NOMO-1 treated with dmso at 0.1 percent for 144 hours (cell line): ENCODE results near the gene C9orf152.
"Not testable (repeated sequence)": the region's sequence is repeated elsewhere in the genome, so short reads cannot be mapped to it uniquely, and the experiment has no call there.

Experiments used
- DNase-seq: peaks from one replicate; lab custom pipeline; 2025; ENCODE audit not compliant: unreplicated experiment; lab: John Stamatoyannopoulos, UW

The C9orf152 gene

GRCh38 chr9:110208031-110208430 lies at the start of gene C9orf152:
C9orf152 (minus strand) TSS chr9:110208159; CDS start chr9:110207579, 580 bp downstream.
- DNase-seq: no peak

GRCh38 chr9:110257097-110257841 lies 49.3 kb upstream of the C9orf152 start:
- DNase-seq: no peak

GRCh38 chr9:110256380-110257096 lies 48.6 kb upstream of the C9orf152 start, which contains the start of gene TXN:
TXN (minus strand) TSS chr9:110256507; CDS start chr9:110256435, 72 bp downstream.
- DNase-seq: peak; percentile 88

- DNase-seq: no peak
Observed at GRCh38 chr9:110255463-110256379, 47.8 kb upstream of the C9orf152 start.

- DNase-seq: no peak
Observed at GRCh38 chr9:110255034-110255462, 47.1 kb upstream of the C9orf152 start.

DNA sequence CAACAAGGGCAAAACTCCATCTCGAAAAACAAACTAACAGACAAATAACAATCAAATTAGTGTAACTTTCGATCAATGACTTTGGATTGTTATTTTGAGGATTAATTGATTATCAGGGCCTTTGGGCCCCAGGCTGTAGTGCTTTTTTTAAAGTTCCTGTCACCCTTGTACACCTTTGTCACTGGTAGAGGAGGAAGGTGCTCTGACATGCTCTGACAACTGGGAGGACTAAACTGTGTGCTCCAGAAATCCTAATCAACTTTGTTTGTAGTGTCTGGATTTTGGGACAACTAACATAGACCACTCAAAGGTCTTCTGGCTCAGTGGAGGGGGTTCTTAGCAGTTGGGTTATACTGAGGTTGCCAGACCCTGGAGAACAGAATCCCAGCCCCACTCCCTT lies 46.5 kb upstream of the C9orf152 start:
- DNase-seq: no peak

- no peak for DNase-seq
Observed at GRCh38 chr9:110252509-110253139, 44.7 kb upstream of the C9orf152 start.

DNA sequence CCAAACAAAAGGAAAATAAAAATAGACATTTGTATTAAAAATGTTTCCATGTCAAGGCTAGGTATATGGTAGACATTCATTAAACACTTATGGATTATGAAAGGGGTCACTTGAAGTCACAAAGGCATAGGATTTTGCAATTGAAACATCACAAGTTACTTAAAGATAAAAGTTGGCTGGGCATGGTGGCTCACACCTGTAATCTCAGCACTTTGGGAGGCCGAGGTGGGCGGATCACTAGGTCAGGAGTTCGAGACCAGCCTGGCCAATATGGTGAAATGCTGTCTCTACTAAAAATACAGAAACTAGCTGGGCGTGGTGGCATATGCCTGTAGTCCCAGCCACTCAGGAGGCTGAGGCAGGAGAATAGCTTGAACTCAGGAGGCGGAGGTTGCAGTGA lies 43.8 kb upstream of the C9orf152 start:
- not testable (repeated sequence) for DNase-seq

- no peak for DNase-seq
Observed at GRCh38 chr9:110251212-110251611, 43.3 kb upstream of the C9orf152 start.

DNA sequence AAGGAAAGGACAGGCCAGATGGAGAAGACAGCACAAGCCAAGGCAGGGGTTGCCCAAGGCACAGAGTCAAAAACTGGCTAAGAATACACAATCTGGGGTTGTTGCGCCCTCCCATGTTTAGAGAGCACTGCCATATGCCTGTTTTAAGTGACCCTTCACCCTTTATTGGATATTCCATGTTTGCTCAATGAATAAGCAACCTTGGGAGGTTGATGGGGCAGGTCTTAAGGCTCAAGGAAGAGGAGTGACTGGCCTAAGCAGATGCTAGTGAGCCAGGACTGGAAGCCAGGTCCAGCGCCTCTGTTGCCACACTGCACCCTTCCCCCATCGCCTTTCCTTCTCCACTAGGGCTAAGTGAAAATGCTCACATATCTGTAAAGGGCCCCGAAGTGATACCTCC lies 41.6 kb upstream of the C9orf152 start:
- no peak for DNase-seq

- DNase-seq: no peak
Observed at GRCh38 chr9:110248361-110248760, 40.4 kb upstream of the C9orf152 start.

DNA sequence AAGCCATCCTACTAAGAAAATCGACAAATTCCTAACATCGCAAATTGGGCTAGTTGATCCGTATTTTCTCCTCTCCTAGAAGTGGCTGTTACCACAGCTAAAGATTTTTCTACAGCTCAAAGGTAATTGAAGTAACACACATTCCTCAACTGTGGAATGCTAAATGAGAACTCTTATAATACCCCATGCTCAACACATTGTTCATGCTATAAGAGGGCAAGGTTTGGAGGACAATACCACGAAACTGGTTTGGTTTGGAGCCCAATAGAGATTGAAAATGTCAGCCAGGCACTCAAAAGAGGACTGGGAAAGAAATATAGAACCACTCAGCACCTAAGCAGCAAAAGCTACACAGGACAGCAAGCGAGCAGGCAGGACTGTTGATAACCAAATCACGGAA lies 38.3 kb upstream of the C9orf152 start:
- no peak for DNase-seq

DNA sequence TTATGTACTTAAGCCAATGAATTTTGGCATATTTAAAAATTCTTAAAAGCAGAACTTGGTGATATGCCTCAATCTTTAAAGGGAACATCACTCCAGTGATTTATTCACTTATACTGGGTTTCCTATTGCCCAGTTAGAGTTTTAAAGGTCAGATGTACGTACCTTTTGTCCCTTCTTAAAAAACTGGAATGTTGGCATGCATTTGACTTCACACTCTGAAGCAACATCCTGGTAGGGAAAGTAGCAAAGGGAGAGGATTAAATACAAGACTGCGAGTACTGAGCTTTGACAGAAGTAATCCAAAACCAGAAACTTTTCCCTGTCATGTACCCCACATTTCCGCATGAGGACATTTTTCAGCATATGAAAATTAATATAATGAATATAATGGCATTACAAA lies 36.7 kb upstream of the C9orf152 start:
- DNase-seq: no peak

DNA sequence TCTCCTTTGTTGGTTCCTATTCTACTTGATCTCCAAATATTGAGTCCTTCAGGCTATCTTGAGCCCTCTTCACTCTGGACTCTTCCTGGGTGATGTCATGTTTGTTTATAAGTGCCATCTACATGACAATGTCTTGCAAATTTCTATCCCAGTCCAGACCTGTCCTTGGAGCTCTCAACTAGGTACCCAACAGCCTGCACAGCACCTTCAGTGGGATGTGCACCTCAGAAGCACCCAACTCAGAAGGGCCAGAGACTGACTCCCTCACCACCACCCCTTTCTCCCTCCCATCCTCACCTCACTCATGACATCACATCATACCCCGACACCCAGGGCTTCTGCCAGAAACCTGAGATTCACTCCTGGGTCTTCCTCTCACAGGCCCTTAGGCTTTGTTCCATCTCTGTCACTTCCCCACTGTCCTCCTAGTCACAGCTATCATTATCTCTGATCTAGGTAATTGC lies 33.9 kb upstream of the C9orf152 start:
- no peak for DNase-seq

GRCh38 chr9:110241260-110241857 lies 33.4 kb upstream of the C9orf152 start:
- no peak for DNase-seq

DNA sequence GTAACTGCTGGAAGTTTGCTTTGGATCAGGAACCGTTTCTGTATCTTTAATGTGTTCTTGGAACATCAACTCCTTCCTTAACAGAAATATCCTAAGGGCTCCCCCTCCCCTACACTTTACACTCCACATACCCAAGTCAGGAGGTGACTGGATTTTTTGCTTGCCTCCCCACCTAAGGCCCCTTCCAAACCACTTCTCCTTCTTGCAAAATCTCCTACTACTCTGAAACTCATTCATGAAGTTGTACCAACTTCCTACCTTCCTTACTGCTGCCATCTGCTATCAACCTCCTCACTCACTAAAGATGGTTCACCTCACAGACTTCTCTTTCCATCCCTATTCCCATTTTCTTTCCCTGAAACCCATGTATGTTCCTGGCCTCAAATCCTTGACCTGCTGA lies 32.2 kb upstream of the C9orf152 start:
- peak; percentile 43 for DNase-seq

- no peak for DNase-seq
Observed at GRCh38 chr9:110228321-110228720, 20.4 kb upstream of the C9orf152 start.

- DNase-seq: no peak
Observed at GRCh38 chr9:110224583-110224982, 16.6 kb upstream of the C9orf152 start.

GRCh38 chr9:110220809-110221208 lies 12.8 kb upstream of the C9orf152 start:
- no peak for DNase-seq

GRCh38 chr9:110217656-110218099 lies 9.7 kb upstream of the C9orf152 start:
- DNase-seq: peak; percentile 6
